CD14-positive monocyte (primary cell): Measurements from ENCODE around the gene MARVELD1. TPM values are rescaled to one million over a fixed set of nuclear protein-coding genes. Genes with fewer than 3 reads are reported as not detected.

Experiments
- DNase-seq, 3 donors: peaks; one replicate each; pipeline ENCODE4 v3.0.0-alpha.2; 2011 to 2022
- H2AFZ ChIP-seq: 2 replicates; pipeline ENCODE4 v1.6.0; 2012; ENCODE audit warnings: mild to moderate bottlenecking, low read depth, low read length, inconsistent platforms; ENCODE audit not compliant: insufficient read depth, poor library complexity, severe bottlenecking
- H3K27ac ChIP-seq, 2 donors: 1 replicate in 1 of 2; 2 replicates in 1 of 2; pipeline ENCODE4 v1.5.1; 2012 to 2013; ENCODE audit warnings: low read length in 2 of 2, control low read depth in 1 of 2, inconsistent platforms in 1 of 2, low read depth in 1 of 2, mild to moderate bottlenecking in 1 of 2
- H3K27me3 ChIP-seq, 2 donors: one replicate each; pipeline versions ENCODE4 v1.6.0 to v1.6.1; 2011 to 2013; ENCODE audit warnings: low read length in 2 of 2; ENCODE audit not compliant: control insufficient read depth in 2 of 2, insufficient read depth in 2 of 2
- H3K36me3 ChIP-seq, 2 donors: replicated peaks in 1 of 2; 1 replicate in 1 of 2; 2 replicates in 1 of 2; pipeline versions ENCODE4 v1.5.1 to v1.6.1; 2012 to 2013; ENCODE audit warnings: low read length in 2 of 2, control low read depth in 1 of 2, inconsistent platforms in 1 of 2, mild to moderate bottlenecking in 1 of 2; ENCODE audit not compliant: insufficient read depth in 2 of 2, control insufficient read depth in 1 of 2
- H3K4me1 ChIP-seq, 2 donors: 1 replicate in 1 of 2; 2 replicates in 1 of 2; pipeline versions ENCODE4 v1.5.1 to v1.6.1; 2012 to 2013; ENCODE audit warnings: low read length in 2 of 2, control low read depth in 1 of 2, inconsistent platforms in 1 of 2, mild to moderate bottlenecking in 1 of 2, moderate library complexity in 1 of 2; ENCODE audit not compliant: insufficient read depth in 2 of 2, control insufficient read depth in 1 of 2
- H3K4me2 ChIP-seq: replicated peaks from 2 replicates; pipeline ENCODE3; 2012; ENCODE audit warnings: low read length, moderate library complexity, mild to moderate bottlenecking; ENCODE audit not compliant: poor library complexity, severe bottlenecking; ENCODE audit errors: extremely low read depth
- H3K4me3 ChIP-seq, 3 experiments: fragments of 200-600 bp in 1 of 3; sonication (generic) in 1 of 3; replicated peaks in 1 of 3; 1 replicate in 2 of 3; 2 replicates in 1 of 3; pipeline ENCODE4 v1.5.1; 2011 to 2013; ENCODE audit warnings: low read length in 3 of 3, mild to moderate bottlenecking in 3 of 3, control low read depth in 2 of 3, low read depth in 2 of 3, inconsistent platforms in 1 of 3, moderate library complexity in 1 of 3
- H3K79me2 ChIP-seq: 2 replicates; pipeline ENCODE4 v1.6.0; 2012; ENCODE audit warnings: mild to moderate bottlenecking, control low read depth, inconsistent platforms, low read length, moderate library complexity; ENCODE audit not compliant: insufficient read depth
- H3K9ac ChIP-seq: 2 replicates; pipeline ENCODE4 v1.6.0; 2017; ENCODE audit warnings: low read length, mild to moderate bottlenecking; ENCODE audit not compliant: insufficient read depth, poor library complexity, severe bottlenecking
- H3K9me3 ChIP-seq, 2 donors: replicated peaks in 1 of 2; 1 replicate in 1 of 2; 2 replicates in 1 of 2; pipeline versions ENCODE4 v1.5.1 to v1.6.1; 2012 to 2013; ENCODE audit warnings: low read length in 2 of 2, control low read depth in 1 of 2; ENCODE audit not compliant: control insufficient read depth in 1 of 2, insufficient read depth in 1 of 2
- H4K20me1 ChIP-seq: 2 replicates; pipeline ENCODE4 v1.6.0; 2012; ENCODE audit warnings: mild to moderate bottlenecking, low read length, control low read depth, moderate library complexity; ENCODE audit not compliant: insufficient read depth
- H3K27ac Mint-ChIP-seq, 7 donors: one replicate each; pipeline ENCODE4 v1.8.0; 2020; ENCODE audit warnings: mild to moderate bottlenecking in 7 of 7, mixed read lengths in 7 of 7, moderate library complexity in 6 of 7, inconsistent platforms in 2 of 7
- H3K27me3 Mint-ChIP-seq, 3 donors: one replicate each; pipeline ENCODE4 v1.8.0; 2021 to 2022; ENCODE audit warnings: low read depth in 3 of 3, mild to moderate bottlenecking in 3 of 3, mixed read lengths in 3 of 3, moderate library complexity in 3 of 3, inconsistent platforms in 1 of 3
- H3K36me3 Mint-ChIP-seq, 2 donors: one replicate each; pipeline ENCODE4 v1.8.0; 2020; ENCODE audit warnings: mixed read lengths in 2 of 2, inconsistent platforms in 1 of 2, mild to moderate bottlenecking in 1 of 2
- H3K4me1 Mint-ChIP-seq: one replicate; pipeline ENCODE4 v1.8.0; 2020; ENCODE audit warnings: mild to moderate bottlenecking, mixed read lengths
- H3K4me3 Mint-ChIP-seq, 2 donors: one replicate each; pipeline ENCODE4 v1.8.0; 2020; ENCODE audit warnings: mild to moderate bottlenecking in 2 of 2, mixed read lengths in 2 of 2, moderate library complexity in 1 of 2
- H3K9me3 Mint-ChIP-seq, 7 donors: one replicate each; pipeline ENCODE4 v1.8.0; 2020 to 2022; ENCODE audit warnings: mixed read lengths in 7 of 7, mild to moderate bottlenecking in 6 of 7, moderate library complexity in 6 of 7, inconsistent platforms in 2 of 7
- CTCF ChIP-seq: fragments of 200-600 bp; IDR thresholded peaks from one replicate; pipeline ENCODE4 v1.8.0; 2022; ENCODE audit warnings: antibody characterized with exemption, mild to moderate bottlenecking
- WGBS: methylation state at CpG from one replicate; pipeline ENCODE4 v1.1.5; 2013; ENCODE audit warnings: missing lambda C conversion rate; ENCODE audit not compliant: insufficient coverage; 5-methylcytosine and 5-hydroxymethylcytosine counted together
- intact Hi-C, 2 donors: fragments of 100-400 bp; cut with micrococcal nuclease; formaldehyde crosslinking; loops; one replicate each; pipeline versions ENCODE4 v1.15.0 to v1.15.1; 2023
- polyA plus RNA-seq, 3 donors: library from polyadenylated mRNA; depleted of rRNA in 1 of 3; unstranded in 2 of 3; stranded (reverse) in 1 of 3; fragments of 300-500 nt in 2 of 3; fragments of >200 nt in 1 of 3; fragmentation: Illumina TruSeq in 2 of 3; gene quantifications; 1 replicate in 2 of 3; 2 replicates in 1 of 3; pipeline ENCODE4 v1.2.3, GENCODE V29; 2012 to 2021

Gene MARVELD1
- polyA plus RNA-seq, 3 donors, result 3.7 to 28.0 (median 9.2) TPM

GRCh38 chr10:97736902-97737769 is 23.6 kb downstream of the MARVELD1 start, which contains the start of gene ZFYVE27:
Gene ZFYVE27, plus strand, starts transcription at chr10:97737128. Its CDS starts 1,350 bp downstream, at chr10:97738478.
- peaks cover 32 to 33% of the 10 kb centered on the region in 2 donors for H3K36me3 Mint-ChIP-seq
- under 1% methylated on average over 72 of the region's 72 CpGs for WGBS
- peaks cover 47% of the 10 kb centered on the region for H3K79me2 ChIP-seq
- peak within 1 kb of the TSS; percentile 58 to 93 (median 89) for H3K4me3 ChIP-seq
- H3K9me3 ChIP-seq, result no peaks in the 10 kb centered on the region
- H3K4me2 ChIP-seq, result peak within 1 kb of the TSS; percentile 93
- peak within 1 kb of the TSS; percentile 93 for H2AFZ ChIP-seq
- DNase-seq, result peak; percentile 92 to 94 (median 93)
- H3K36me3 ChIP-seq, result peaks cover 10 to 27% of the 10 kb centered on the region in 2 donors
- peaks cover 24% of the 10 kb centered on the region for H4K20me1 ChIP-seq
- H3K4me1 Mint-ChIP-seq, result peaks cover 29% of the 10 kb centered on the region
- no peaks in the 10 kb centered on the region for H3K9me3 Mint-ChIP-seq
- H3K4me1 ChIP-seq, result peaks cover 16 to 21% of the 10 kb centered on the region in 2 donors
- H3K27me3 ChIP-seq, result no peaks in the 10 kb centered on the region
- peak within 1 kb of the TSS; percentile 79 to 89 for H3K27ac ChIP-seq
- H3K27me3 Mint-ChIP-seq, result peaks cover 0 to 3% (median 0%) of the 10 kb centered on the region in 3 donors
- intact Hi-C loops, result loop anchor here (5.0 to 10.0 kb wide), 2 partner anchors 50 to 162 kb away; partner anchors contain the start of genes AVPI1 (in 2 of the 2) and ANKRD2 (in 1 of the 2)
- H3K4me3 Mint-ChIP-seq, result peak within 1 kb of the TSS; percentile 85 to 98
- peak within 1 kb of the TSS; percentile 91 for H3K9ac ChIP-seq
- peak within 1 kb of the TSS; percentile 88 to 97 (median 94) for H3K27ac Mint-ChIP-seq
- TF ChIP-seq CTCF, result no peak

GRCh38 chr10:97737770-97738265 is 24.3 kb downstream of the MARVELD1 start:
- peak overlapping the region; percentile 93 for H2AFZ ChIP-seq
- no peaks in the 10 kb centered on the region for H3K9me3 ChIP-seq
- peaks cover 0 to 3% (median 0%) of the 10 kb centered on the region in 3 donors for H3K27me3 Mint-ChIP-seq
- H4K20me1 ChIP-seq, result peaks cover 28% of the 10 kb centered on the region
- peak overlapping the region; percentile 79 to 89 for H3K27ac ChIP-seq
- no peaks in the 10 kb centered on the region for H3K9me3 Mint-ChIP-seq
- H3K27ac Mint-ChIP-seq, result peak overlapping the region; percentile 88 to 97 (median 94)
- no peak for TF ChIP-seq CTCF
- H3K4me1 Mint-ChIP-seq, result peaks cover 29% of the 10 kb centered on the region
- H3K9ac ChIP-seq, result peak overlapping the region; percentile 91
- intact Hi-C loops, result loop anchor here (5.0 to 10.0 kb wide), 2 partner anchors 51 to 163 kb away; partner anchors contain the start of genes AVPI1 (in 2 of the 2) and ANKRD2 (in 1 of the 2)
- H3K27me3 ChIP-seq, result no peaks in the 10 kb centered on the region
- DNase-seq, result no peak
- H3K4me3 Mint-ChIP-seq, result peak overlapping the region; percentile 85 to 98
- peaks cover 16 to 21% of the 10 kb centered on the region in 2 donors for H3K4me1 ChIP-seq
- peaks cover 16 to 31% of the 10 kb centered on the region in 2 donors for H3K36me3 ChIP-seq
- peaks cover 51% of the 10 kb centered on the region for H3K79me2 ChIP-seq
- peaks cover 34 to 36% of the 10 kb centered on the region in 2 donors for H3K36me3 Mint-ChIP-seq
- peak overlapping the region; percentile 58 to 93 (median 89) for H3K4me3 ChIP-seq
- 35% methylated on average over 14 of the region's 14 CpGs for WGBS
- peak overlapping the region; percentile 93 for H3K4me2 ChIP-seq
